Activated T-cell treated with anti-CD3 and anti-CD28 coated beads, Interleukin-2, amount 50 U/mL, for 4 hours (primary cell): ENCODE measurements around the gene MTR. TPM values are rescaled to one million over a fixed set of nuclear protein-coding genes. Genes with fewer than 3 reads are reported as not detected.
"Not testable (repeated sequence)": the region's sequence is repeated elsewhere in the genome, so short reads cannot be mapped to it uniquely, and the experiment has no call there.

Source experiments
- ATAC-seq, 2 donors: fragments of 200-7000 bp; cut with Tn5 transposase; one replicate each; pipeline ENCODE4 v1.10.0; 2021
- DNase-seq: peaks from one replicate; pipeline ENCODE4 v3.0.0-alpha.2; 2020
- H3K27me3 Mint-ChIP-seq: one replicate; pipeline ENCODE4 v1.8.0; 2021; ENCODE audit warnings: low read depth, mixed read lengths
- H3K36me3 Mint-ChIP-seq: one replicate; pipeline ENCODE4 v1.8.0; 2022; ENCODE audit warnings: mixed read lengths; ENCODE audit not compliant: insufficient read depth
- H3K4me1 Mint-ChIP-seq: one replicate; pipeline ENCODE4 v1.8.0; 2021; ENCODE audit warnings: low read depth, mixed read lengths
- H3K4me3 Mint-ChIP-seq: one replicate; pipeline ENCODE4 v1.8.0; 2021; ENCODE audit warnings: mild to moderate bottlenecking, moderate library complexity, mixed read lengths
- H3K9me3 Mint-ChIP-seq: one replicate; pipeline ENCODE4 v1.8.0; 2021; ENCODE audit warnings: mixed read lengths
- total RNA-seq, 3 donors: library from RNA; stranded (reverse); gene quantifications; one replicate each; pipeline ENCODE4 v1.2.1, GENCODE V29; 2021

The MTR gene
- total RNA-seq, 3 donors from 2014 or later = 34.2 to 40.1 (median 39.0) TPM

- Mint-ChIP-seq H3K27me3 (no peaks in the 10 kb centered on the region), H3K4me1 (peaks cover 2% of the 10 kb centered on the region), H3K4me3 (no peak overlapping the region), H3K36me3 (peaks cover 66% of the 10 kb centered on the region), H3K9me3 (no peaks in the 10 kb centered on the region)
- DNase-seq (no peak), ATAC-seq (no peak)
These were observed 59.5 kb downstream of the MTR start for GRCh38 chr1:236854605-236854983.

GRCh38 chr1:236856649-236857048 lies 61.6 kb downstream of the MTR start:
- DNase-seq, H3K4me1 Mint-ChIP-seq, ATAC-seq, H3K4me3 Mint-ChIP-seq, H3K27me3 Mint-ChIP-seq, H3K9me3 Mint-ChIP-seq: not testable (repeated sequence)
- H3K36me3 Mint-ChIP-seq = peaks cover 69% of the 10 kb centered on the region

- Mint-ChIP-seq H3K27me3 (no peaks in the 10 kb centered on the region), H3K9me3 (no peaks in the 10 kb centered on the region), H3K36me3 (peaks cover 77% of the 10 kb centered on the region), H3K4me1 (peaks cover 13% of the 10 kb centered on the region), H3K4me3 (no peak overlapping the region)
- DNase-seq (no peak), ATAC-seq (no peak)
These were observed 63.1 kb downstream of the MTR start for GRCh38 chr1:236858165-236858564.

- ATAC-seq (no peak), DNase-seq (no peak)
- Mint-ChIP-seq H3K4me1 (peaks cover 13% of the 10 kb centered on the region), H3K27me3 (no peaks in the 10 kb centered on the region), H3K9me3 (no peaks in the 10 kb centered on the region), H3K36me3 (peaks cover 72% of the 10 kb centered on the region), H3K4me3 (no peak overlapping the region)
These were observed 65.0 kb downstream of the MTR start for GRCh38 chr1:236860101-236860500.

- peaks cover 74% of the 10 kb centered on the region for H3K36me3 Mint-ChIP-seq
These were observed 65.6 kb downstream of the MTR start for GRCh38 chr1:236860674-236861073.

GRCh38 chr1:236861560-236862218 lies 66.6 kb downstream of the MTR start:
- H3K4me1 Mint-ChIP-seq = peaks cover 13% of the 10 kb centered on the region
- no peaks in the 10 kb centered on the region for H3K27me3 Mint-ChIP-seq
- DNase-seq (no peak), ATAC-seq (no peak)
- H3K9me3 Mint-ChIP-seq = no peaks in the 10 kb centered on the region
- H3K36me3 Mint-ChIP-seq = peaks cover 75% of the 10 kb centered on the region
- no peak overlapping the region for H3K4me3 Mint-ChIP-seq

More at GRCh38 chr1:236860674-236861073, 65.6 kb downstream of the MTR start:
- ATAC-seq (no peak), DNase-seq (no peak)
- Mint-ChIP-seq H3K27me3 (no peaks in the 10 kb centered on the region), H3K9me3 (no peaks in the 10 kb centered on the region), H3K4me1 (peaks cover 13% of the 10 kb centered on the region), H3K4me3 (no peak overlapping the region)

GRCh38 chr1:236862219-236862591 lies 67.1 kb downstream of the MTR start:
- DNase-seq (no peak), ATAC-seq (no peak)
- no peak overlapping the region for H3K4me3 Mint-ChIP-seq
- H3K27me3 Mint-ChIP-seq = no peaks in the 10 kb centered on the region
- H3K36me3 Mint-ChIP-seq = peaks cover 75% of the 10 kb centered on the region
- no peaks in the 10 kb centered on the region for H3K9me3 Mint-ChIP-seq
- H3K4me1 Mint-ChIP-seq = peaks cover 13% of the 10 kb centered on the region

- DNase-seq (no peak), ATAC-seq (no peak)
- H3K36me3 Mint-ChIP-seq = peaks cover 75% of the 10 kb centered on the region
- H3K27me3 Mint-ChIP-seq = no peaks in the 10 kb centered on the region
- H3K4me1 Mint-ChIP-seq = peaks cover 11% of the 10 kb centered on the region
- H3K4me3 Mint-ChIP-seq = no peak overlapping the region
- H3K9me3 Mint-ChIP-seq = no peaks in the 10 kb centered on the region
These were observed 67.6 kb downstream of the MTR start for GRCh38 chr1:236862615-236863211.

GRCh38 chr1:236864211-236864610 lies 69.1 kb downstream of the MTR start:
- Mint-ChIP-seq H3K4me1 (peaks cover 11% of the 10 kb centered on the region), H3K9me3 (no peaks in the 10 kb centered on the region), H3K36me3 (peaks cover 63% of the 10 kb centered on the region), H3K4me3 (no peak overlapping the region), H3K27me3 (no peaks in the 10 kb centered on the region)
- ATAC-seq (no peak), DNase-seq (no peak)

- H3K9me3 Mint-ChIP-seq = no peaks in the 10 kb centered on the region
- H3K4me1 Mint-ChIP-seq = peaks cover 11% of the 10 kb centered on the region
- H3K4me3 Mint-ChIP-seq = no peak overlapping the region
- no peak for ATAC-seq
- no peaks in the 10 kb centered on the region for H3K27me3 Mint-ChIP-seq
- no peak for DNase-seq
- H3K36me3 Mint-ChIP-seq = peaks cover 63% of the 10 kb centered on the region
These were observed 70.1 kb downstream of the MTR start for GRCh38 chr1:236864996-236865817.

- Mint-ChIP-seq H3K9me3 (no peaks in the 10 kb centered on the region), H3K27me3 (no peaks in the 10 kb centered on the region), H3K36me3 (peaks cover 69% of the 10 kb centered on the region), H3K4me3 (no peak overlapping the region), H3K4me1 (peaks cover 11% of the 10 kb centered on the region)
- DNase-seq (no peak), ATAC-seq (no peak)
These were observed 70.7 kb downstream of the MTR start for GRCh38 chr1:236865818-236866155.

GRCh38 chr1:236868625-236869467 lies 73.8 kb downstream of the MTR start:
- peak; percentile 28 for DNase-seq
- no peaks in the 10 kb centered on the region for H3K9me3 Mint-ChIP-seq
- H3K36me3 Mint-ChIP-seq = peaks cover 57% of the 10 kb centered on the region
- no peaks in the 10 kb centered on the region for H3K4me1 Mint-ChIP-seq
- no peaks in the 10 kb centered on the region for H3K27me3 Mint-ChIP-seq
- no peak overlapping the region for H3K4me3 Mint-ChIP-seq
- peak in 1 of 2 donors; percentile 71 for ATAC-seq

GRCh38 chr1:236869911-236870310 lies 74.8 kb downstream of the MTR start:
- no peaks in the 10 kb centered on the region for H3K9me3 Mint-ChIP-seq
- no peaks in the 10 kb centered on the region for H3K4me1 Mint-ChIP-seq
- peaks cover 54% of the 10 kb centered on the region for H3K36me3 Mint-ChIP-seq
- H3K4me3 Mint-ChIP-seq = no peak overlapping the region
- ATAC-seq (no peak), DNase-seq (no peak)
- no peaks in the 10 kb centered on the region for H3K27me3 Mint-ChIP-seq

- no peak for ATAC-seq
- H3K27me3 Mint-ChIP-seq = no peaks in the 10 kb centered on the region
- H3K4me3 Mint-ChIP-seq = no peak overlapping the region
- H3K36me3 Mint-ChIP-seq = peaks cover 53% of the 10 kb centered on the region
- H3K9me3 Mint-ChIP-seq = no peaks in the 10 kb centered on the region
- DNase-seq = no peak
- no peaks in the 10 kb centered on the region for H3K4me1 Mint-ChIP-seq
These were observed 75.6 kb downstream of the MTR start for GRCh38 chr1:236870721-236871120.
